ENCODE data around the gene LCN1.
"Not testable (repeated sequence)": the region's sequence is repeated elsewhere in the genome, so short reads cannot be mapped to it uniquely, and the experiment has no call there.

Gene LCN1

GRCh38 chr9:135513351-135513846 is 7.8 kb upstream of the LCN1 start:
- DNase-seq = no peak
- Histone ChIP-seq H3K27ac (no peak overlapping the region), H3K27me3 (replicated peaks) (no peaks in the 10 kb centered on the region), H3K36me3 (replicated peaks) (no peaks in the 10 kb centered on the region), H3K4me3 (ENCODE audit: low read depth, low read length) (no peak overlapping the region)
- in situ Hi-C loops (cut with HindIII; ENCODE audit: low pct_ligation_motif_present, low sequenced_read_pairs) = no loop called here
- no peak for TF ChIP-seq CTCF (IDR thresholded peaks at IDR 0.05; ENCODE audit: low read depth, low read length, missing control alignments)

DNA sequence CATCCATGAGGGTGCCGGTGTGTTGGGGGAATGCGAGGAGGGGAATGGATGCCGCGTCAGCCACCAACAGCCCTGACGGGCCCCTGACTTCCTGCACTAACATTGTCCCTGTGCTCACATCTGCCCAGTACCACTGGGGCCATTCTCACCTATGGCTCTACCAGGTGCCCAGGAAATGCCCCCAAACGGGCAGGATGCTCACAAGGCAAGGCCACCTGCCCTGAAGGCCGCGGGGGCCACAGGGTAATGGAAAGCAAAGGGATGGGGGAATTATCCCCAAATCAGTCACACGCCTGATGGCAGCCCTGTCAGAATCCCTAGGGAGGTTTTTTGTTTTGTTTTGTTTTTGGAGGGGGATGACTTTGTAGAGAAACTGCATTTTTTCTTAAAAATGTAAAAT is 7.3 kb upstream of the LCN1 start:
- in situ Hi-C loops (cut with HindIII; ENCODE audit: low pct_ligation_motif_present, low sequenced_read_pairs); DNase-seq; H3K4me3 ChIP-seq (ENCODE audit: low read depth, low read length); H3K27ac ChIP-seq; H3K27me3 ChIP-seq (replicated peaks); H3K36me3 ChIP-seq (replicated peaks): not testable (repeated sequence)

DNA sequence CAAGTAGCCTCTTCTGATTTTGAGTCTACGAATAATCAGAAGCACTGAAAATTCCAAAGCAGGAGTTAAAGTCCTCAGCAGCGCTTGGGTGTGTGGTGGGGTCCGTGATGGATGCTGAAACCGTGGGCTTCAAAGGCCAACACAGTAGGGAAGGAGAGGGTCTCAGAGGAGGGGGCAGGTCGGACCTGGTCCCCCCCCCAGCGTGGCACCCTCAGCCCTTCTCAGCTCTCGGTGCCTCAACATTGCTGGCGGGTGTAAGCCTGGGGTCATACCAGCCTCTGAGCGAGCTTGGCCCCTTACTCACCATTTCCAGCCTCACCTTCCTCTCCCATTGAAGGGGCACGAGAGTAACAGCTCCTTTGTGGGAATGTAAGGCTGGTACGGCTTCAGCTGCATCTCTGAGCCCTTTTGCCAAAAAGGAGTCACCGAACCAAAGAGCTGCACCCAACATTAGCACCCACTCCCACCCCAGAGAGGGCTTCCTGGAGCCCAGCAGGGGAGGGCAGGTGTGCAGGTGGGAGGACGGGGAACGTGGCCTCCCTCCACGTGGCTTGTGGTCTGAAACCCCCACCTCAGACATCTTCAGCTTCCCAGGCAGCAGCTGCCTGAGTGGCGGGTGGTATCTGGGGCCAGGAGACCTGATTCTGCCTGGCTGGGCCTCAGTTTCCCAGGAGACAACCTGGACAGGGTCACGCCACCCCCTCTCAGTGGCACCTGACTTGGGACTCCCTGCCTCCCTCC is 6.7 kb upstream of the LCN1 start:
- H3K36me3 ChIP-seq (replicated peaks) = no peaks in the 10 kb centered on the region
- no peaks in the 10 kb centered on the region for H3K27me3 ChIP-seq (replicated peaks)
- no peak for DNase-seq
- TF ChIP-seq CTCF (IDR thresholded peaks at IDR 0.05; ENCODE audit: low read depth, low read length, missing control alignments) = no peak
- H3K27ac ChIP-seq = no peak overlapping the region
- no peak overlapping the region for H3K4me3 ChIP-seq (ENCODE audit: low read depth, low read length)
- in situ Hi-C loops (cut with HindIII; ENCODE audit: low pct_ligation_motif_present, low sequenced_read_pairs) = no loop called here

DNA sequence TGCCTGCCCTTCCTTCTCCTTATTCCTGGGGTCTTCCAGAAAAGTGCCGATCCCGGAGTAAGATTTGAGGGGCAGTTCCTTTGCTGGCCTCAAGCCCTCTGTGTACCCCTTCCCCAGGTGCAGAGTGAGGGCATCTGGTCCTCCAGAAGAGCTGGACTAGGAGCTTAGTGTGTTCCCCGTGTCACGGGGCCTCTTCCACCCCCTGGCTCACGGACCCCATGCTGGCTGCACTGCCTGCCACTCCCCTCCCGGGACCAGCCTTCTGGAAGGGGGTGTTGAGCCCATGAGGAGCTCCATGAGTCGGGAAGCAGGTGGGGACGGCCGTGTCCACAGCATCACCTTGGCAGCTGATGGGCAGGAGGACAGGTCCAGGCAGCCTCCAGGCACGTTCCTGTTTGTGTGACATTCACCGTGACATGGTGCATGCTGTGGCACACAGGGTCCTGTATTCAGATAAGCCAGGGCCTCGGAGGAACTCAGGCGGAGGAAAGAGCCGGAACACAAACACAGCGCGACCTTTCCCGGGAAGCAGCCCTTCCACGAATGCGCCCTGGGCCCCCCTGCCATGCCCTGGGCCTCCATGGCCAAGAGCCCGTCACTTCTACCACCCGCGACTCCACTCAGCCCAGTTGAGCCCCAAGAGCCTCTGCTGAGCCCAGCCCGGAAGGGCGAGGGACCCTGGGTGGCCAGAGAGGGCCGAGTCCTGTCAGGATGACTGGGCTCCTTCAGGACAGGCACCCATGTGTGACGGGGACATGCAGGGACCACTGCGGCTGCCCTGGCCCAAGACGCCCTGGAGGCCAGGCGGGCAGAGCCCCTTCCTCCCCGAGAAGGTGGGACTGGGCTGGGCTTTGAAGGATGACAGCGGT is 5.9 kb upstream of the LCN1 start:
- no peaks in the 10 kb centered on the region for H3K36me3 ChIP-seq (replicated peaks)
- H3K27me3 ChIP-seq (replicated peaks) = no peaks in the 10 kb centered on the region
- TF ChIP-seq CTCF (IDR thresholded peaks at IDR 0.05; ENCODE audit: low read depth, low read length, missing control alignments) = no peak
- no peak overlapping the region for H3K4me3 ChIP-seq (ENCODE audit: low read depth, low read length)
- in situ Hi-C loops (cut with HindIII; ENCODE audit: low pct_ligation_motif_present, low sequenced_read_pairs) = no loop called here
- DNase-seq = no peak
- H3K27ac ChIP-seq = no peak overlapping the region

DNA sequence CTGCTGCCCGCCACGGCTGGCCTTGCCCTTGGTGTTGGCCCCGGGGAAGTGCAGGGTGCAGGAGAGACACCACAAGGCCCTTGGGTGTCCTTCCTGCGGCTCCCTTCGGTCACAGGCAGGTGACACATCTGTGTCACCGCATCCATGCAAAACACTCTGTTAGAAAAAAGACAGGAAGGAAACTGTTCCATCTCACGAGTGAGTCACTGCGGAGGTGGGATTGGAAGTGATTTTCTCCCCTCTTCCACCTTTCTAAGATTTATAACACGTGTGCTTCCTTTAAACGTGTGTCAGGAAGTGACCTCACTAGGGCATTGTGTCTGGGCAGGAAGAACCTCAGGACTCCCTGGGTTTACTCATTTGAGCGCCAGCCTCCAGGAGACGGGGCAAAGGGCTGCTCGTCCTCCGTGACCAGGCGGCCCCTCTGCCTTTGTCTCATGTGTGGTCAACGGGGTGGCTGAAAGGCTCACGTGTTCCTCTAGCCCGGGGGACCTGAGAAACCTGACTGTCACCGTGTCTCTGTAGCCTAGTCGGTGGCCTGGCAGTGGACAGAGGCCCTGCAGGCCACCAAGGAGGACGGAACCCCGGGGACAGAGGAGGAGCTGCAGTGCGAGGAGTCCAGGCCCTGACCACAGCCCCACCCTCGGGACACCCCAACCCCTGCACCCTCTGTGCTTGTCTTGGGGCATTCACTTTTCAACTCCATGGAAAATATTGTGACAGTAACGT is 4.9 kb upstream of the LCN1 start:
- TF ChIP-seq CTCF (IDR thresholded peaks at IDR 0.05; ENCODE audit: low read depth, low read length, missing control alignments) = no peak
- no peaks in the 10 kb centered on the region for H3K36me3 ChIP-seq (replicated peaks)
- no peak for DNase-seq
- in situ Hi-C loops (cut with HindIII; ENCODE audit: low pct_ligation_motif_present, low sequenced_read_pairs) = no loop called here
- H3K27me3 ChIP-seq (replicated peaks) = no peaks in the 10 kb centered on the region
- no peak overlapping the region for H3K4me3 ChIP-seq (ENCODE audit: low read depth, low read length)
- H3K27ac ChIP-seq = no peak overlapping the region

GRCh38 chr9:135517407-135517822 is 3.8 kb upstream of the LCN1 start:
- Histone ChIP-seq H3K27ac (no peak overlapping the region), H3K4me3 (ENCODE audit: low read depth, low read length) (no peak overlapping the region), H3K36me3 (replicated peaks) (no peaks in the 10 kb centered on the region), H3K27me3 (replicated peaks) (no peaks in the 10 kb centered on the region)
- in situ Hi-C loops (cut with HindIII; ENCODE audit: low pct_ligation_motif_present, low sequenced_read_pairs) = no loop called here
- TF ChIP-seq CTCF (IDR thresholded peaks at IDR 0.05; ENCODE audit: low read depth, low read length, missing control alignments) = no peak
- DNase-seq = no peak

Data from brain microvascular endothelial cell (primary cell).